GM12878 (cell line): ENCODE results near the gene KRTAP1-4. TPM values are rescaled to one million over a fixed set of nuclear protein-coding genes. Genes with fewer than 3 reads are reported as not detected.
"Not testable (repeated sequence)": the region's sequence is repeated elsewhere in the genome, so short reads cannot be mapped to it uniquely, and the experiment has no call there.

Experiments
- ATAC-seq: fragments of 200-7000 bp; cut with Tn5 transposase; 3 replicates; pipeline ENCODE4 v1.9.1; 2020; ENCODE audit warnings: mild to moderate bottlenecking, moderate library complexity
- BruUV-seq: library from RNA; stranded (reverse); fragments of 400-500 nt; replicated peaks from 2 replicates; lab custom pipeline; 2021; lab: Mats Ljungman, UMichigan
- CTCF ChIA-PET: fragments of 300-600 bp; sonication (Branson Sonifier 250); formaldehyde crosslinking; extraction: SDS; loops from one replicate; lab custom pipeline; 2021; ENCODE audit warnings: inconsistent platforms; lab: Yijun Ruan, JAX
- POLR2A ChIA-PET: fragments of 350-600 bp; formaldehyde crosslinking; extraction: SDS; loops from one replicate; lab custom pipeline; 2021; ENCODE audit warnings: inconsistent platforms; lab: Charles Lee
- RAD21 ChIA-PET: fragments of 300-600 bp; sonication (Branson Sonifier 250); formaldehyde crosslinking; loops from one replicate; lab custom pipeline; 2023; ENCODE audit warnings: antibody characterized with exemption; ENCODE audit not compliant: unreplicated experiment; lab: Charles Lee
- SMC1A ChIA-PET: fragments of 300-600 bp; sonication (Branson Sonifier 250); formaldehyde crosslinking; loops from one replicate; lab custom pipeline; 2023; ENCODE audit not compliant: unreplicated experiment, uncharacterized antibody; lab: Charles Lee
- DNase-seq: peaks from one replicate; pipeline ENCODE4 v3.0.0-alpha.2; 2011; ENCODE audit warnings: low read depth, low spot score
- FAIRE-seq: peaks from 3 replicates; lab custom pipeline; 2011; peaks lifted over from hg19 to GRCh38; lab: Jason Lieb, UNC
- H2AFZ ChIP-seq: 2 replicates; pipeline ENCODE4 v1.6.0; 2011; ENCODE audit warnings: low read depth, low read length, control low read depth; ENCODE audit not compliant: control insufficient read depth
- H3K27ac ChIP-seq: 2 replicates; pipeline ENCODE4 v1.5.1; 2011; ENCODE audit warnings: control low read depth; ENCODE audit not compliant: control insufficient read depth, insufficient read depth
- H3K27me3 ChIP-seq, 2 experiments: replicated peaks in 1 of 2; 2 replicates each; pipeline versions ENCODE4 v1.6.0 to v1.6.1; 2011; ENCODE audit warnings: low read length in 1 of 2; ENCODE audit not compliant: control insufficient read depth in 2 of 2, insufficient read depth in 2 of 2
- H3K36me3 ChIP-seq, 2 experiments: 2 replicates each; pipeline ENCODE4 v1.5.1; 2011; ENCODE audit warnings: low read length in 1 of 2; ENCODE audit not compliant: control insufficient read depth in 2 of 2, insufficient read depth in 2 of 2
- H3K4me1 ChIP-seq: 2 replicates; pipeline ENCODE4 v1.6.1; 2011; ENCODE audit warnings: mild to moderate bottlenecking, low read length, moderate library complexity, mixed read lengths; ENCODE audit not compliant: control insufficient read depth, insufficient read depth
- H3K4me2 ChIP-seq: 2 replicates; pipeline ENCODE4 v1.6.0; 2011; ENCODE audit warnings: control low read depth; ENCODE audit not compliant: control insufficient read depth, insufficient read depth
- H3K4me3 ChIP-seq: fragments of 200-600 bp; sonication (generic); 2 replicates; pipeline ENCODE4 v1.5.1; 2016
- H3K79me2 ChIP-seq: 2 replicates; pipeline ENCODE4 v1.6.0; 2011; ENCODE audit warnings: low read length; ENCODE audit not compliant: control insufficient read depth, insufficient read depth
- H3K9ac ChIP-seq: 2 replicates; pipeline ENCODE4 v1.8.0; 2011; ENCODE audit warnings: low read length, control low read depth, mixed read lengths; ENCODE audit not compliant: control insufficient read depth, insufficient read depth
- H3K9me3 ChIP-seq: replicated peaks from 3 replicates; pipeline ENCODE4 v1.5.1; 2011; ENCODE audit warnings: mild to moderate bottlenecking, low read length; ENCODE audit not compliant: control insufficient read depth, insufficient read depth
- H4K20me1 ChIP-seq: 2 replicates; pipeline ENCODE4 v1.6.0; 2011; ENCODE audit not compliant: control insufficient read depth, insufficient read depth
- ETV6 ChIP-seq, 2 experiments: fragments of 450-650 bp in 1 of 2; IDR thresholded peaks in 1 of 2; conservative IDR thresholded peaks in 1 of 2; 2 replicates each; pipeline ENCODE4 v1.6.1; 2014; ENCODE audit warnings: antibody characterized with exemption in 1 of 2, borderline replicate concordance in 1 of 2, low read depth in 1 of 2, mild to moderate bottlenecking in 1 of 2, moderate library complexity in 1 of 2
- FOS ChIP-seq: IDR thresholded peaks from 3 replicates; pipeline ENCODE4 v1.6.1; 2011; ENCODE audit warnings: borderline replicate concordance; ENCODE audit not compliant: insufficient read length; ENCODE audit errors: extremely low read depth
- POLR2AphosphoS5 ChIP-seq: IDR thresholded peaks from 2 replicates; pipeline ENCODE4 v1.6.1; 2011; ENCODE audit warnings: mild to moderate bottlenecking, low read length, inconsistent platforms
- SKIL ChIP-seq: fragments of 450-650 bp; IDR thresholded peaks from 2 replicates; pipeline ENCODE4 v1.6.1; 2017; ENCODE audit warnings: mild to moderate bottlenecking, low read depth, inconsistent platforms; ENCODE audit not compliant: poor library complexity, severe bottlenecking
- TCF3 ChIP-seq: IDR thresholded peaks from 2 replicates; pipeline ENCODE4 v1.6.1; 2012; ENCODE audit warnings: low read depth, mild to moderate bottlenecking, low read length, borderline replicate concordance; ENCODE audit not compliant: insufficient read depth
- TCF7 ChIP-seq: IDR thresholded peaks from 2 replicates; pipeline ENCODE4 v1.6.1; 2014; ENCODE audit warnings: antibody characterized with exemption, borderline replicate concordance
- ZNF622 ChIP-seq: fragments of 450-650 bp; IDR thresholded peaks from 2 replicates; pipeline ENCODE4 v1.6.1; 2017; ENCODE audit warnings: mild to moderate bottlenecking, inconsistent platforms
- WGBS: methylation state at CpG from one replicate; pipeline ENCODE4 v1.1.6; 2016; ENCODE audit warnings: low lambda C conversion rate; ENCODE audit not compliant: insufficient replicate concordance, insufficient coverage; ENCODE audit errors: missing lambda C conversion rate; 5-methylcytosine and 5-hydroxymethylcytosine counted together
- in situ Hi-C: fragments of 300-500 bp; cut with MboI; formaldehyde crosslinking; loops from 9 replicates; pipeline ENCODE4 v1.14.3; 2018; ENCODE audit warnings: mixed read lengths
- intact Hi-C: fragments of 100-400 bp; cut with micrococcal nuclease; formaldehyde crosslinking; loops from one replicate; pipeline ENCODE4 v1.14.2; 2022; ENCODE audit not compliant: unreplicated experiment
- polyA plus RNA-seq, 11 experiments: library from polyadenylated mRNA; depleted of rRNA in 4 of 11; unstranded in 6 of 11; stranded (reverse) in 5 of 11; fragments of >200 nt; fragmentation: Nextera tagmentation in 4 of 11; fragmentation: Illumina TruSeq in 1 of 11; extraction: Ambion mirVana in 4 of 11; extraction: Trizol in 1 of 11; gene quantifications; 1 replicate in 1 of 11; 2 replicates in 10 of 11; pipeline versions ENCODE4 v1.2.1 to v1.2.3, GENCODE V29; 2011 to 2016; ENCODE audit warnings: inconsistent platforms in 2 of 11, missing spikeins in 2 of 11, low read depth in 1 of 11
- total RNA-seq, 4 experiments: library from RNA; depleted of rRNA in 3 of 4; stranded (reverse); fragments of >200 nt in 3 of 4; fragmentation: Illumina TruSeq in 1 of 4; extraction: Trizol in 1 of 4; gene quantifications; 2 replicates each; pipeline versions ENCODE4 v1.2.1 to v1.2.3, GENCODE V29; 2013 to 2021
- TF ChIP-seq, protein P1 (sequence below): fragments of 450-650 bp; IDR thresholded peaks from 2 replicates; pipeline ENCODE4 v1.6.1; 2017; ENCODE audit warnings: low read depth, mild to moderate bottlenecking, moderate library complexity

Gene KRTAP1-4
- total and polyA plus RNA-seq, 10 of the 15 experiments (the other 5 are each of a cell fraction or from before 2014, with no cell fraction given): not detected

DNA sequence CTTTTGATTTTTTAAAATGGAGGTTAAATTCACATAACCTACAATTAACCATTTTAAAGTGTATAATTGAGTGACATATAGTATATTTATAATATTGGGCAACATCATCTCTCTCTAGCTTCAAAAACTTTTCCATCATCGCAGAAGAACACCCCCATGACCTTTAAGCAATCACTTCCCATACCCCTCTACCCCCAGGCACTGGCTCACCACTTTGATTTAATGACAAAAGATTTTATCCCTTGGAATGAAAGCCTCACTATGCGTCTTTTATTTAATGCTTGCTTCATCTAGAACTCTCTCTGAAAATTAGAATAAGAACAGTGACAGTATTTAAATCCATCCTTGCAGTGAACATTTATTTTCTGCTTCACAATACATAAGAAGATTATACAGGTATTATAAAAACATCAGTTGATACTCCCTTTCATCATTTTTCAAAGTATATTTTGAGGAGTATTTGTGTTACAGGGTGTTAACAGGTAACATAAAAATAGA is 7.9 kb upstream of the KRTAP1-4 start:
- Histone ChIP-seq H3K4me1 (no peaks in the 10 kb centered on the region), H3K36me3 (no peaks in the 10 kb centered on the region), H4K20me1 (no peaks in the 10 kb centered on the region), H3K4me2 (no peak overlapping the region), H3K9ac (no peak overlapping the region), H3K27ac (no peak overlapping the region), H3K9me3 (no peaks in the 10 kb centered on the region), H3K79me2 (no peaks in the 10 kb centered on the region), H2AFZ (no peak overlapping the region), H3K27me3 (no peaks in the 10 kb centered on the region), H3K4me3 (no peak overlapping the region)
- no peak for DNase-seq
- POLR2A ChIA-PET: no interaction called here
- ATAC-seq: no peak
- intact Hi-C loops: no loop called here
- WGBS: 38% methylated on average over 2 of the region's 2 CpGs
- CTCF ChIA-PET: no interaction called here
- no TSS peak for BruUV-seq
- RAD21 ChIA-PET: no interaction called here
- TF ChIP-seq TCF7: no peak
- TF ChIP-seq TCF3: no peak
- TF ChIP-seq POLR2AphosphoS5: no peak
- TF ChIP-seq, protein P1, sequence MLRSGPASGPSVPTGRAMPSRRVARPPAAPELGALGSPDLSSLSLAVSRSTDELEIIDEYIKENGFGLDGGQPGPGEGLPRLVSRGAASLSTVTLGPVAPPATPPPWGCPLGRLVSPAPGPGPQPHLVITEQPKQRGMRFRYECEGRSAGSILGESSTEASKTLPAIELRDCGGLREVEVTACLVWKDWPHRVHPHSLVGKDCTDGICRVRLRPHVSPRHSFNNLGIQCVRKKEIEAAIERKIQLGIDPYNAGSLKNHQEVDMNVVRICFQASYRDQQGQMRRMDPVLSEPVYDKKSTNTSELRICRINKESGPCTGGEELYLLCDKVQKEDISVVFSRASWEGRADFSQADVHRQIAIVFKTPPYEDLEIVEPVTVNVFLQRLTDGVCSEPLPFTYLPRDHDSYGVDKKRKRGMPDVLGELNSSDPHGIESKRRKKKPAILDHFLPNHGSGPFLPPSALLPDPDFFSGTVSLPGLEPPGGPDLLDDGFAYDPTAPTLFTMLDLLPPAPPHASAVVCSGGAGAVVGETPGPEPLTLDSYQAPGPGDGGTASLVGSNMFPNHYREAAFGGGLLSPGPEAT: no peak
- TF ChIP-seq ZNF622: no peak
- TF ChIP-seq SKIL: no peak
- TF ChIP-seq ETV6 (conservative IDR thresholded peaks at IDR 0.05 in 1 of 2, IDR thresholded peaks at IDR 0.05 in 1 of 2; ENCODE audit: borderline replicate concordance in 1 of 2, low read depth in 1 of 2): no peak
- no peak for TF ChIP-seq FOS
- no peak for FAIRE-seq
- SMC1A ChIA-PET: no interaction called here
- in situ Hi-C loops: no loop called here

DNA sequence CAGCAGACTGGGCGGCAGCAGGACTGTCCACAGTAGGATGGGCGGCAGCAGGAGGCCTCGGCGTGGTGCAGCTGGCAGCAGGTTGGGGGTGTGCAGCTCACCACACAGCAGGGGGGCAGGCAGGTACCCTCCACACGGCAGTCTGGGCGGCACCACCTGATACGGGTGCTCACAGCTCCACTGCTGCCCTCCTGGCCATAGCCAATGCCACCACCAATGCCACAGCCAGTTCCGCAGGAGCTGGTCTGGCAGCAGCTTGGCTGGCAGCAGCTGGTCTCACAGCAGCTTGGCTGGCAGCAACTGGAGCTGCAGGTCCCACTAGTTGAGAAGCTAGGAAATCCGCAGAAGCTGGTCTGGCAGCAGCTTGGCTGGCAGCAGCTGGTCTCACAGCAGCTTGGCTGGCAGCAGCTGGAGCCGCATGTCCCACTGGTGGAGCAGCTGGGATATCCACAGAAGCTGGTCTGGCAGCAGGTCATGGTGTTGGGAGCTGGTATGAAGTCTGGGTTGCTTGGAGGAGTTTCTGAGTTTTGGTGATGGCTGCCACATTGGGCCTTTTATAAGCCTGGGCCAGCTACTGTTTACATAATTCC is 4.4 kb upstream of the KRTAP1-4 start, which contains the start of gene KRTAP1-3:
TSS of gene KRTAP1-3 (minus strand) at position 529 of the 590 bp plus-strand sequence. CDS start at position 476, 53 bp downstream.
- H3K27me3 ChIP-seq, H3K27ac ChIP-seq, H3K4me1 ChIP-seq, BruUV-seq, ATAC-seq, in situ Hi-C loops, RAD21 ChIA-PET, H3K4me2 ChIP-seq, H3K9ac ChIP-seq, SMC1A ChIA-PET, H4K20me1 ChIP-seq, H2AFZ ChIP-seq, H3K9me3 ChIP-seq, H3K36me3 ChIP-seq, H3K79me2 ChIP-seq, POLR2A ChIA-PET, H3K4me3 ChIP-seq, DNase-seq, CTCF ChIA-PET, FAIRE-seq, intact Hi-C loops: not testable (repeated sequence)
- 38% methylated on average over 10 of the region's 10 CpGs for WGBS
